ENCODE data around the gene SLC5A12.

DNA sequence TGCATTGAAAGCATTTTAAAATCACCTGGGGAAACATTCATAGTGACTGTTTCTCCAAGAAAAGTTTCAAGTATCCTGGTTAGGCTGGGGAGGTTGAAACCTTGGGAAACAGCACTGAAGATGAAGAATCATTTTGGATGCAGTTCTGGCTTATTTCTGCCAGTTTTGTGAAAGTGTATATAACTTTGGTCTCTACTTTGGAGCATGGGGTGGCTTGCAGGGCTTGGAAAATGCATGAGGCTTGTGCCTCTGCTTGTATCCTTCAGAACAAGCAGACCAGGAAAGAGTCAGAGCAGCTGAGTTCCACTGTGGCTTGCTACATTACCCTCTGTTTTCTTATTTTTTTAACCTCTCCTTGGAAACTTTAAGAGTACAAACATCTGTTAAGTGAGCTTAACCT, 19.5 kb downstream of the SLC5A12 start:
- no peak for TF ChIP-seq GATA3 (IDR thresholded peaks at IDR 0.05; ENCODE audit: low read depth, low read length)
- no peak for TF ChIP-seq GATA2 (IDR thresholded peaks at IDR 0.05; ENCODE audit: low read depth, low read length)

Data from SH-SY5Y (cell line).